ENCODE measurements around the gene GLG1. TPM values are rescaled to one million over a fixed set of nuclear protein-coding genes. Genes with fewer than 3 reads are reported as not detected.

GLG1 gene
- total RNA-seq, 1 donor, result 191 TPM

GRCh38 chr16:74574146-74574545, 32.8 kb downstream of the GLG1 start:
- Histone ChIP-seq H3K36me3 (ENCODE audit: insufficient read depth, low read length) (no peaks in the 10 kb centered on the region), H3K79me2 (ENCODE audit: insufficient read depth, low read length) (peaks cover 89% of the 10 kb centered on the region), H3K9me3 (ENCODE audit: low read depth, low read length) (no peaks in the 10 kb centered on the region), H3K27ac (ENCODE audit: low read depth, low read length) (no peak overlapping the region), H3K27me3 (ENCODE audit: insufficient read depth, low read length) (no peaks in the 10 kb centered on the region), H3K4me1 (ENCODE audit: insufficient read depth, low read length) (peaks cover 16% of the 10 kb centered on the region), H3K4me3 (ENCODE audit: insufficient read depth, low read length) (no peak overlapping the region), H4K20me1 (ENCODE audit: insufficient read depth, low read length) (peaks cover 67% of the 10 kb centered on the region), H2AFZ (ENCODE audit: low read length) (no peak overlapping the region), H3K4me2 (ENCODE audit: insufficient read depth, low read length) (no peak overlapping the region)
- no peak for TF ChIP-seq CTCF (IDR thresholded peaks at IDR 0.05; ENCODE audit: extremely low read depth, low read depth, low read length)
- peak; percentile 5 for DNase-seq (ENCODE audit: insufficient read length, low spot score, missing footprints)

GRCh38 chr16:74573622-74574021, 33.3 kb downstream of the GLG1 start:
- no peak for TF ChIP-seq CTCF (IDR thresholded peaks at IDR 0.05; ENCODE audit: extremely low read depth, low read depth, low read length)
- Histone ChIP-seq H3K27ac (ENCODE audit: low read depth, low read length) (no peak overlapping the region), H3K9me3 (ENCODE audit: low read depth, low read length) (no peaks in the 10 kb centered on the region), H3K4me3 (ENCODE audit: insufficient read depth, low read length) (no peak overlapping the region), H3K36me3 (ENCODE audit: insufficient read depth, low read length) (no peaks in the 10 kb centered on the region), H3K27me3 (ENCODE audit: insufficient read depth, low read length) (no peaks in the 10 kb centered on the region), H4K20me1 (ENCODE audit: insufficient read depth, low read length) (peaks cover 68% of the 10 kb centered on the region), H2AFZ (ENCODE audit: low read length) (no peak overlapping the region), H3K4me2 (ENCODE audit: insufficient read depth, low read length) (no peak overlapping the region), H3K79me2 (ENCODE audit: insufficient read depth, low read length) (peaks cover 89% of the 10 kb centered on the region), H3K4me1 (ENCODE audit: insufficient read depth, low read length) (peaks cover 17% of the 10 kb centered on the region)
- no peak for DNase-seq (ENCODE audit: insufficient read length, low spot score, missing footprints)

- peaks cover 48% of the 10 kb centered on the region for H4K20me1 ChIP-seq (ENCODE audit: insufficient read depth, low read length)
- H3K4me2 ChIP-seq (ENCODE audit: insufficient read depth, low read length), result no peak overlapping the region
- no peaks in the 10 kb centered on the region for H3K9me3 ChIP-seq (ENCODE audit: low read depth, low read length)
- peaks cover 87% of the 10 kb centered on the region for H3K79me2 ChIP-seq (ENCODE audit: insufficient read depth, low read length)
- DNase-seq (ENCODE audit: insufficient read length, low spot score, missing footprints), result peak; percentile 36
- TF ChIP-seq CTCF (IDR thresholded peaks at IDR 0.05; ENCODE audit: extremely low read depth, low read depth, low read length), result no peak
- H3K4me1 ChIP-seq (ENCODE audit: insufficient read depth, low read length), result peaks cover 7% of the 10 kb centered on the region
- H2AFZ ChIP-seq (ENCODE audit: low read length), result no peak overlapping the region
- no peak overlapping the region for H3K27ac ChIP-seq (ENCODE audit: low read depth, low read length)
- H3K27me3 ChIP-seq (ENCODE audit: insufficient read depth, low read length), result no peaks in the 10 kb centered on the region
- H3K4me3 ChIP-seq (ENCODE audit: insufficient read depth, low read length), result no peak overlapping the region
- no peaks in the 10 kb centered on the region for H3K36me3 ChIP-seq (ENCODE audit: insufficient read depth, low read length)
These were observed 36.3 kb downstream of the GLG1 start for GRCh38 chr16:74570412-74571301.

DNA sequence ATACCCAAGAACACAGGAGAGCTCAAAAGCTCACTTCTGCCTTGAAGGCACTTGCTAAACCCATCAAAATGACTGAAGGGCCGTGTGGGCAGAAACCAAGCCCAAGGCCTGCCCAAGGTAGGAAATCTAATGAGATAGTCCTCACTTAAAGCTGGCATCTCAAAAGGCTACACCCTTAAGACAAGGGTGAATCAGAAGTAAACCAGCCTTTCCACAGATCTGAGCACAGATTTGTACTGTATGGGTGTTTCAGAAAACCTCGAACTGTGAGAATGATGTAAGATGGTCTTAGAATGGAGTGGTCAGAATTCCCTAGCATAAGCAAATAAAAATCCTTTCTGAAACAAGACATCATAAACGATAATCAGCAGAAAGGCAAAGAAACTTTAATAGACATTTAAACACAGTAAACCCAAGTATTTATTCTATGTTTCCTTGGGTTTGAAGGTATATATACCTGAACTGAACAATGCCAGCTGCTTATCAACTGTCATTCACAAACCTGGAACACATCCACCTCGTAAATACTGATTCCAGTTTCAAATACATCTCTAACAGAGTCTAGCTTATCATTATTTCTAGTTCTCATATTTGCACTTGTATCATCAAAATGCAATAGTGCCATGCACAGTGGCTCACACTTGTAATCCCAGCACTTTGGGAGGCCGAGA, 37.8 kb downstream of the GLG1 start:
- Histone ChIP-seq H2AFZ (ENCODE audit: low read length) (no peak overlapping the region), H3K4me2 (ENCODE audit: insufficient read depth, low read length) (no peak overlapping the region), H3K27ac (ENCODE audit: low read depth, low read length) (no peak overlapping the region), H3K4me1 (ENCODE audit: insufficient read depth, low read length) (peaks cover 7% of the 10 kb centered on the region), H3K27me3 (ENCODE audit: insufficient read depth, low read length) (no peaks in the 10 kb centered on the region), H3K36me3 (ENCODE audit: insufficient read depth, low read length) (no peaks in the 10 kb centered on the region), H3K9me3 (ENCODE audit: low read depth, low read length) (no peaks in the 10 kb centered on the region), H3K4me3 (ENCODE audit: insufficient read depth, low read length) (no peak overlapping the region), H4K20me1 (ENCODE audit: insufficient read depth, low read length) (peaks cover 52% of the 10 kb centered on the region), H3K79me2 (ENCODE audit: insufficient read depth, low read length) (peaks cover 89% of the 10 kb centered on the region)
- DNase-seq (ENCODE audit: insufficient read length, low spot score, missing footprints), result peak; percentile 95
- no peak for TF ChIP-seq CTCF (IDR thresholded peaks at IDR 0.05; ENCODE audit: extremely low read depth, low read depth, low read length)
